ENCODE measurements around the gene CACNG1. TPM values are rescaled to one million over a fixed set of nuclear protein-coding genes. Genes with fewer than 3 reads are reported as not detected.

Gene CACNG1
- total and polyA plus RNA-seq, 8 donors = 0.35 TPM; not detected in 7

DNA sequence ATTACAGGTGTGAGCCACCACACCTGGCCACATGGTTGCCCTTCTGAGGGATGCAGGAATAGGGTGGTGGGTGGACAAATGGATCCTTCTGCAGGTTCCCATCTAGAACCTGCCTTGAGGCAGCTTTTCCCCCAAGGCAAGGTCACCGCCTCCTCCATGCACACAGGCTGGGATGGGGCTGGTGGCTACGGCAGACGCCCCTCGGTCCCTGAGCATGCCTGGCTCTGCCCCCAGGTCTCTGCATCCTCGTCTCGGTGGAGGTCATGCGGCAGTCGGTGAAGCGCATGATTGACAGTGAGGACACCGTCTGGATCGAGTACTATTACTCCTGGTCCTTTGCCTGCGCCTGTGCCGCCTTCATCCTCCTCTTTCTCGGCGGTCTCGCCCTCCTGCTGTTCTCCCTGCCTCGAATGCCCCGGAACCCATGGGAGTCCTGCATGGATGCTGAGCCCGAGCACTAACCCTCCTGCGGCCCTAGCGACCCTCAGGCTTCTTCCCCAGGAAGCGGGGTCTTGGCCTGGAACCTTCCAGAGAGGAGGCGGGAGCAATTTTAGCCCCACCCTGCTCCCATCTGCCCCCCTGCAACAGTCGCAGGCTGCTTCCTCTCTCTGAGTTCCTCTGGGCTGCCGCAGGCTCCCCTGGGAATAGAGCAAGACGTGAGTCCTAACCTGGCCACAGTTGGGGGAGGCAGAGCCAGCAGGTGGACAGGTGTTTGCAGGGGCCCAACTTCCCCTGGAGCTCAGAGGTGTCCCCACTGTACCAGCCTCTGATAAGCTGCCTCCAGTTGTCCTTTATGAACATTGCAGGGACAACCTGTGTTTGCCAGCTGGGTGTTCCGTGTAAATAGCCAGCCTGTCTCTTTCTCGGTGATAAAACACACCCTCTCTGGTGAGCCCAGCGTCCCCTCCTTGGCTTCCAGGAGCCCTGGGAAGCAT, 11.7 kb downstream of the CACNG1 start:
- no peak overlapping the region for H3K27ac ChIP-seq
- no peak for FAIRE-seq
- no peaks in the 10 kb centered on the region for H3K36me3 ChIP-seq
- TF ChIP-seq, protein P1, sequence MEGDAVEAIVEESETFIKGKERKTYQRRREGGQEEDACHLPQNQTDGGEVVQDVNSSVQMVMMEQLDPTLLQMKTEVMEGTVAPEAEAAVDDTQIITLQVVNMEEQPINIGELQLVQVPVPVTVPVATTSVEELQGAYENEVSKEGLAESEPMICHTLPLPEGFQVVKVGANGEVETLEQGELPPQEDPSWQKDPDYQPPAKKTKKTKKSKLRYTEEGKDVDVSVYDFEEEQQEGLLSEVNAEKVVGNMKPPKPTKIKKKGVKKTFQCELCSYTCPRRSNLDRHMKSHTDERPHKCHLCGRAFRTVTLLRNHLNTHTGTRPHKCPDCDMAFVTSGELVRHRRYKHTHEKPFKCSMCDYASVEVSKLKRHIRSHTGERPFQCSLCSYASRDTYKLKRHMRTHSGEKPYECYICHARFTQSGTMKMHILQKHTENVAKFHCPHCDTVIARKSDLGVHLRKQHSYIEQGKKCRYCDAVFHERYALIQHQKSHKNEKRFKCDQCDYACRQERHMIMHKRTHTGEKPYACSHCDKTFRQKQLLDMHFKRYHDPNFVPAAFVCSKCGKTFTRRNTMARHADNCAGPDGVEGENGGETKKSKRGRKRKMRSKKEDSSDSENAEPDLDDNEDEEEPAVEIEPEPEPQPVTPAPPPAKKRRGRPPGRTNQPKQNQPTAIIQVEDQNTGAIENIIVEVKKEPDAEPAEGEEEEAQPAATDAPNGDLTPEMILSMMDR (IDR thresholded peaks at IDR 0.05) = no peak
- no peaks in the 10 kb centered on the region for H3K4me1 ChIP-seq
- peak in 2 of 4 donors; percentile 55 to 65 for ATAC-seq
- intact Hi-C loops (cut with DNase I) = no loop called here
- no peaks in the 10 kb centered on the region for H3K9me3 ChIP-seq
- DNase-seq = no peak
- H3K27me3 ChIP-seq = no peaks in the 10 kb centered on the region
- 87 to 88% methylated on average over 28 to 29 of the region's 29 CpGs for WGBS, 2 donors
- H3K4me3 ChIP-seq = no peak overlapping the region

DNA sequence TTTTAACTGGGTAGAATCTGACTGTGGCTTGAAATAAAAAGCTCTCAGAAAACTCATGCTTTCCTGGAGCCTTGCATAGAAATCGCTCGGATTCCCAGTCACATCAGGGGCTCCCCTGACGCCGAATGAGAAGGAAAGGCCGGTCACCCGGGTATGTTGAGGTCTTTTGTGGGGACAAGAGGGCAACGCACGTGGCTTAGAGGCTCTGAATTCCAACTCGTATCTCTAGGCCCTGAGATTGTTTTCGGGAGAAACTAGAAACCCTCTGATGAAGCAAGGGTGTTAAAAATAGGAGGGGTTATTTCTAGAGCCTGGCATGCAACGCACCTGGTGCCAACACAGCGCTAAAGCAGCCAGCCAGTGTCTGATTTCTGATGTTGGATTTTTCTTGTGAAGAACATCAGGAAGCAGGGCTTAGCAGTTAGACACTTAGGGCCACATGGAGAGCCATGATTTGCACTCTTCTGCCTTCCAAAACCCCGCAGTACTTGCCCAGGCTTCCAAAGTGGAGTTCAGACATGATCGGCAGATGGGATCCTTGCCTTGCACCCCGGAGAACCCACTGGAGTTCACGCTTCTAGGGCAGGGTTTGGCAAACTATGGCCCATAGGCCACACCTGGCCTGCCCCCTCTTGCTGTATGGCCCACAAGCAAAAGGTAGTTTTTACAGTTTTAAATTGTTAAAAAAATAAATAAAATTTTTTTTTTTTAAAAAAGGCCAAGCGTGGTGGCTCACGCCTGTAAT, 12.6 kb downstream of the CACNG1 start:
- WGBS, 2 donors = 88 to 89% methylated on average over 18 of the region's 18 CpGs
- Histone ChIP-seq H3K27me3 (no peaks in the 10 kb centered on the region), H3K36me3 (no peaks in the 10 kb centered on the region), H3K9me3 (no peaks in the 10 kb centered on the region), H3K4me3 (no peak overlapping the region), H3K4me1 (no peaks in the 10 kb centered on the region), H3K27ac (no peak overlapping the region)
- ATAC-seq (peak in 1 of 4 donors; percentile 27), DNase-seq (no peak), FAIRE-seq (no peak)
- intact Hi-C loops (cut with DNase I) = no loop called here
- TF ChIP-seq, protein P1 (IDR thresholded peaks at IDR 0.05) = no peak

DNA sequence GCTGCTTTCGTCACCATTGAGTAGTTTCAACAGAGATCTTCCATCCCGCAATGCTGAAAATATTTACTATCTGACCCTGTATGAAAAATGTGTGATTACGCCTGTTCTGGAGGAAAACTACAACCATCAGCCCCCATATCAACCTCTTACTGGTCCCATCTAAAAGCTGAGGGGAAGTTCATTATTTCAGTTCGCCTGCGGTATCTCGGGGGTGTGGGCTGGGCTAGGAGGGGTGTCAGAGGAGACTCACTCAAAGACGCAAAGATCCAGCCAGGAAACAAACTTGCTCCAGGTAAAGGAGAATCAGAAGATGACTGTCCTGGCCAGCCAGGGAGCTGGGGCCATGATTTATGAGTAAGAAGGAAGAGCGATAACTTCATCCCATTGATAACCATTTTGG, 13.7 kb downstream of the CACNG1 start:
- DNase-seq (no peak), FAIRE-seq (no peak), ATAC-seq (no peak)
- 97 to 98% methylated on average over 8 of the region's 8 CpGs for WGBS, 2 donors
- H3K27me3 ChIP-seq = no peaks in the 10 kb centered on the region
- intact Hi-C loops (cut with DNase I) = no loop called here
- no peak overlapping the region for H3K27ac ChIP-seq
- H3K9me3 ChIP-seq = no peaks in the 10 kb centered on the region
- TF ChIP-seq, protein P1 (IDR thresholded peaks at IDR 0.05) = no peak
- H3K36me3 ChIP-seq = no peaks in the 10 kb centered on the region
- no peaks in the 10 kb centered on the region for H3K4me1 ChIP-seq
- no peak overlapping the region for H3K4me3 ChIP-seq

DNA sequence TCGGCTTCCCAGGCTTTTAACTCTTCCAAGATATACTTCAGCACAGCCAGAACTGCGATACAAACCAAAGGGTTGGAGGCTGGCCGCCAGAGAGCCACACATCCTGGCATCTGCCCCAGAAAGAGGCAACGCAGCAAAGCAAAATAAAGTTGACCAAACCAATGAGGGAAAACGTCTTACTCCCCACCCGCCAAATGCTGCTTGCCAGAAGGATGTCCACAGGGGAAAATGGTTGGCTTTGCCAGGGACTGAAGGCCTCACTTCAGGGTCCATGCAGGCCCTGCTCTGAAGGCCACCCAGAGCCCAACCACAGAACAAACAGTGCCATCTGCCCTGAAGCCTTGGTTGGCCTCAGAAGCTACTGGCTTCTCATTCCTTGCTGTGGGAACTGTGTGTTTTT, 15.0 kb downstream of the CACNG1 start:
- 75 to 76% methylated on average over 6 of the region's 6 CpGs for WGBS, 2 donors
- no peak overlapping the region for H3K27ac ChIP-seq
- intact Hi-C loops (cut with DNase I) = no loop called here
- DNase-seq (peak in 1 of 6 donors; percentile 8), ATAC-seq (peak in 1 of 4 donors; percentile 9), FAIRE-seq (no peak)
- no peak overlapping the region for H3K4me3 ChIP-seq
- TF ChIP-seq, protein P1 (IDR thresholded peaks at IDR 0.05) = no peak
- no peaks in the 10 kb centered on the region for H3K36me3 ChIP-seq
- H3K4me1 ChIP-seq = no peaks in the 10 kb centered on the region
- H3K9me3 ChIP-seq = no peaks in the 10 kb centered on the region
- H3K27me3 ChIP-seq = no peaks in the 10 kb centered on the region

All from pancreas (tissue), 10 donors.